HEK293 (cell line): ENCODE data around the gene BRD1.

Source experiments
- CTCF ChIA-PET: fragments of 350-600 bp; formaldehyde crosslinking; extraction: SDS; loops from one replicate; lab custom pipeline; 2021; ENCODE audit warnings: antibody characterized with exemption; lab: Yijun Ruan, JAX
- POLR2A ChIA-PET: fragments of 300-600 bp; formaldehyde crosslinking; extraction: SDS; loops from one replicate; lab custom pipeline; 2020; ENCODE audit warnings: antibody characterized with exemption, inconsistent platforms; lab: Yijun Ruan, JAX
- H3K27ac ChIP-seq: fragments of 200-500 bp; sonication (Bioruptor generic); 2 replicates; pipeline ENCODE4 v1.5.1; 2014; ENCODE audit warnings: low read depth, low read length, control low read depth, inconsistent platforms; ENCODE audit errors: extremely low read depth
- H3K36me3 ChIP-seq, 2 experiments: fragments of 200-500 bp in 1 of 2; sonication (Bioruptor generic) in 1 of 2; 1 replicate in 1 of 2; 2 replicates in 1 of 2; pipeline ENCODE4 v1.5.1; 2014 to 2017; ENCODE audit warnings: inconsistent platforms in 2 of 2, low read length in 2 of 2; ENCODE audit not compliant: control insufficient read depth in 2 of 2, insufficient read depth in 1 of 2
- H3K4me1 ChIP-seq: fragments of 200-500 bp; sonication (Bioruptor generic); 2 replicates; pipeline ENCODE4 v1.5.1; 2014; ENCODE audit warnings: mild to moderate bottlenecking, low read length, inconsistent platforms; ENCODE audit not compliant: control insufficient read depth, insufficient read depth
- H3K4me3 ChIP-seq: 2 replicates; pipeline ENCODE4 v1.5.1; 2011; ENCODE audit warnings: low read depth, mild to moderate bottlenecking, control low read depth, low read length, moderate library complexity
- H3K9me3 ChIP-seq: fragments of 200-500 bp; sonication (Bioruptor generic); 2 replicates; pipeline ENCODE4 v1.5.1; 2014; ENCODE audit warnings: low read depth, low read length, inconsistent platforms; ENCODE audit not compliant: control insufficient read depth, insufficient read depth
- HOXD13 ChIP-seq: sonication (generic); formaldehyde crosslinking; IDR thresholded peaks from 2 replicates; pipeline ENCODE4 v1.8.0; 2022; ENCODE audit warnings: missing genetic modification reagents, borderline replicate concordance
- INSM2 ChIP-seq: fragments of 450-650 bp; formaldehyde crosslinking; IDR thresholded peaks from 2 replicates; pipeline ENCODE4 v1.5.1; 2016; ENCODE audit warnings: missing biosample characterization, missing genetic modification characterization
- KLF10 ChIP-seq: fragments of 450-650 bp; IDR thresholded peaks from 2 replicates; pipeline ENCODE4 v1.5.1; 2018; ENCODE audit warnings: missing biosample characterization, mild to moderate bottlenecking, missing genetic modification characterization
- RBAK ChIP-seq: fragments of 450-650 bp; formaldehyde crosslinking; IDR thresholded peaks from 2 replicates; pipeline ENCODE4 v1.5.1; 2016; ENCODE audit warnings: missing biosample characterization, missing genetic modification characterization
- SCRT1 ChIP-seq: fragments of 450-650 bp; formaldehyde crosslinking; IDR thresholded peaks from 2 replicates; pipeline ENCODE4 v1.5.1; 2016; ENCODE audit warnings: missing biosample characterization, missing genetic modification characterization, borderline replicate concordance
- TRIM28 ChIP-seq: IDR thresholded peaks from 2 replicates; pipeline ENCODE4 v1.6.1; 2011; ENCODE audit warnings: low read length, control low read depth, borderline replicate concordance
- WT1 ChIP-seq: fragments of 450-650 bp; formaldehyde crosslinking; IDR thresholded peaks from 2 replicates; pipeline ENCODE4 v1.5.1; 2016; ENCODE audit warnings: missing biosample characterization, missing genetic modification characterization
- ZNF10 ChIP-seq: fragments of 450-650 bp; formaldehyde crosslinking; IDR thresholded peaks from 2 replicates; pipeline ENCODE4 v1.5.1; 2017; ENCODE audit warnings: missing biosample characterization, missing genetic modification characterization
- ZNF16 ChIP-seq: fragments of 450-650 bp; formaldehyde crosslinking; IDR thresholded peaks from 2 replicates; pipeline ENCODE4 v1.5.1; 2016; ENCODE audit warnings: low read depth, missing biosample characterization, missing genetic modification characterization
- ZNF202 ChIP-seq: fragments of 450-650 bp; formaldehyde crosslinking; IDR thresholded peaks from 2 replicates; pipeline ENCODE4 v1.5.1; 2016; ENCODE audit warnings: missing biosample characterization, missing genetic modification characterization, borderline replicate concordance
- ZNF214 ChIP-seq: fragments of 450-650 bp; formaldehyde crosslinking; IDR thresholded peaks from 2 replicates; pipeline ENCODE4 v1.5.1; 2017; ENCODE audit warnings: missing biosample characterization, mild to moderate bottlenecking, missing genetic modification characterization, borderline replicate concordance
- ZNF513 ChIP-seq: fragments of 450-650 bp; IDR thresholded peaks from 2 replicates; pipeline ENCODE4 v1.5.1; 2018; ENCODE audit warnings: missing biosample characterization, missing genetic modification characterization
- ZNF560 ChIP-seq: fragments of 450-650 bp; formaldehyde crosslinking; IDR thresholded peaks from 2 replicates; pipeline ENCODE4 v1.5.1; 2017; ENCODE audit warnings: missing biosample characterization, missing genetic modification characterization, borderline replicate concordance
- ZNF561 ChIP-seq: fragments of 450-650 bp; IDR thresholded peaks from 2 replicates; pipeline ENCODE4 v1.5.1; 2018; ENCODE audit warnings: missing biosample characterization, missing genetic modification characterization, borderline replicate concordance
- ZNF580 ChIP-seq: fragments of 450-650 bp; formaldehyde crosslinking; IDR thresholded peaks from 2 replicates; pipeline ENCODE4 v1.5.1; 2016; ENCODE audit warnings: missing biosample characterization, missing genetic modification characterization
- ZNF626 ChIP-seq: fragments of 450-650 bp; sonication (Bioruptor Pico); formaldehyde crosslinking; IDR thresholded peaks from 2 replicates; pipeline ENCODE4 v1.5.1; 2018; ENCODE audit warnings: missing biosample characterization, missing genetic modification characterization, inconsistent platforms
- ZNF701 ChIP-seq: fragments of 450-650 bp; formaldehyde crosslinking; IDR thresholded peaks from 2 replicates; pipeline ENCODE4 v1.5.1; 2016; ENCODE audit warnings: missing biosample characterization, missing genetic modification characterization
- ZNF792 ChIP-seq: fragments of 450-650 bp; formaldehyde crosslinking; IDR thresholded peaks from 2 replicates; pipeline ENCODE4 v1.5.1; 2016; ENCODE audit warnings: missing biosample characterization, missing genetic modification characterization
- ZNF830 ChIP-seq: fragments of 450-650 bp; IDR thresholded peaks from 2 replicates; pipeline ENCODE4 v1.5.0; 2018; ENCODE audit warnings: missing biosample characterization, missing genetic modification characterization, low read depth, mild to moderate bottlenecking, moderate library complexity
- TF ChIP-seq, protein P1 (sequence below): fragments of 450-650 bp; IDR thresholded peaks from 2 replicates; pipeline ENCODE4 v1.5.1; 2018; ENCODE audit warnings: missing biosample characterization, mild to moderate bottlenecking, missing genetic modification characterization
- TF ChIP-seq, protein P2 (sequence below): fragments of 450-650 bp; formaldehyde crosslinking; IDR thresholded peaks from 2 replicates; pipeline ENCODE4 v1.5.1; 2016; ENCODE audit warnings: missing biosample characterization, missing genetic modification characterization
- TF ChIP-seq, protein P3 (sequence below): fragments of 450-650 bp; formaldehyde crosslinking; IDR thresholded peaks from 2 replicates; pipeline ENCODE4 v1.5.1; 2016; ENCODE audit warnings: missing biosample characterization, missing genetic modification characterization

The BRD1 gene

DNA sequence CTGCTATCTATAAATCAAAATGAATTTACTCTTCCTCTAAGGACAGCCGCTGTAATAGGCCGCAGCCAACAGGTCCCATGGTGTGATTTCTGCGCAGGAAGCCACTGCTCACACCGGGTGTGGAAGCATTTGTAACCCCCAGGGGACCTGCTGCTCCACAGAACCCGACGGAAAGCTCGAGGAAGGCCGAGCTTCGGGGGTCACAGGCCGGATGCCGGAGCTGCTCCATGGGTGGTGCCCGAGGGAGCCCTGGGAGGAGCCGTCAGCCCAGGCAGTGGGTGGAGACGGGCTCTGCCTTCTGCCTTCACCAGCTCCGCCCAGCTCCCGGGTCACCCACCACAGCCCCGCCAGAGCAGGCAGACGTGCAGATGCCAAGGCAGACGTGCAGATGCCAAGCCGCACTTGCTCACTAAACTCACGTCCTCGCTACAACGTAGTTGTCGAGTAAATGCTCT is 63.5 kb downstream of the BRD1 start:
- H3K36me3 ChIP-seq: no peaks in the 10 kb centered on the region
- no peak overlapping the region for H3K4me3 ChIP-seq
- POLR2A ChIA-PET: no interaction called here
- H3K4me1 ChIP-seq: no peaks in the 10 kb centered on the region
- CTCF ChIA-PET: no interaction called here
- TF ChIP-seq ZNF792 (tag by site-specific recombination) (no peak), ZNF560 (tag by site-specific recombination) (no peak)
- H3K27ac ChIP-seq: no peak overlapping the region
- no peaks in the 10 kb centered on the region for H3K9me3 ChIP-seq

GRCh38 chr22:49763696-49764095 is 64.0 kb downstream of the BRD1 start:
- POLR2A ChIA-PET: no interaction called here
- CTCF ChIA-PET: no interaction called here
- no peak for TF ChIP-seq TRIM28
- TF ChIP-seq ZNF513: no peak
- TF ChIP-seq ZNF214 (tag by site-specific recombination): no peak
- TF ChIP-seq HOXD13 (CRISPR knock-in tag): no peak
- no peak for TF ChIP-seq ZNF580 (tag by site-specific recombination)
- no peak for TF ChIP-seq ZNF10 (tag by site-specific recombination)
- TF ChIP-seq, all 188 proteins: peak for 0

GRCh38 chr22:49763138-49763537 is 64.5 kb downstream of the BRD1 start:
- no peaks in the 10 kb centered on the region for H3K9me3 ChIP-seq
- H3K27ac ChIP-seq: no peak overlapping the region
- H3K4me1 ChIP-seq: no peaks in the 10 kb centered on the region
- H3K36me3 ChIP-seq: no peaks in the 10 kb centered on the region
- CTCF ChIA-PET: no interaction called here
- no peak overlapping the region for H3K4me3 ChIP-seq
- POLR2A ChIA-PET: no interaction called here
- TF ChIP-seq, protein P1, sequence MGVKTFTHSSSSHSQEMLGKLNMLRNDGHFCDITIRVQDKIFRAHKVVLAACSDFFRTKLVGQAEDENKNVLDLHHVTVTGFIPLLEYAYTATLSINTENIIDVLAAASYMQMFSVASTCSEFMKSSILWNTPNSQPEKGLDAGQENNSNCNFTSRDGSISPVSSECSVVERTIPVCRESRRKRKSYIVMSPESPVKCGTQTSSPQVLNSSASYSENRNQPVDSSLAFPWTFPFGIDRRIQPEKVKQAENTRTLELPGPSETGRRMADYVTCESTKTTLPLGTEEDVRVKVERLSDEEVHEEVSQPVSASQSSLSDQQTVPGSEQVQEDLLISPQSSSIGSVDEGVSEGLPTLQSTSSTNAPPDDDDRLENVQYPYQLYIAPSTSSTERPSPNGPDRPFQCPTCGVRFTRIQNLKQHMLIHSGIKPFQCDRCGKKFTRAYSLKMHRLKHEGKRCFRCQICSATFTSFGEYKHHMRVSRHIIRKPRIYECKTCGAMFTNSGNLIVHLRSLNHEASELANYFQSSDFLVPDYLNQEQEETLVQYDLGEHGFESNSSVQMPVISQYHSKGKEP: no peak
- TF ChIP-seq WT1 (tag by site-specific recombination) (no peak), ZNF16 (tag by site-specific recombination) (no peak), RBAK (tag by site-specific recombination) (no peak), ZNF10 (tag by site-specific recombination) (no peak), ZNF214 (tag by site-specific recombination) (no peak), INSM2 (tag by site-specific recombination) (no peak), KLF10 (tag by site-specific recombination) (no peak), ZNF830 (tag by site-specific recombination) (no peak), ZNF701 (tag by site-specific recombination) (no peak), ZNF561 (no peak), ZNF202 (no peak), ZNF626 (tag by site-specific recombination) (no peak), SCRT1 (tag by site-specific recombination) (no peak)
- TF ChIP-seq, protein P2, sequence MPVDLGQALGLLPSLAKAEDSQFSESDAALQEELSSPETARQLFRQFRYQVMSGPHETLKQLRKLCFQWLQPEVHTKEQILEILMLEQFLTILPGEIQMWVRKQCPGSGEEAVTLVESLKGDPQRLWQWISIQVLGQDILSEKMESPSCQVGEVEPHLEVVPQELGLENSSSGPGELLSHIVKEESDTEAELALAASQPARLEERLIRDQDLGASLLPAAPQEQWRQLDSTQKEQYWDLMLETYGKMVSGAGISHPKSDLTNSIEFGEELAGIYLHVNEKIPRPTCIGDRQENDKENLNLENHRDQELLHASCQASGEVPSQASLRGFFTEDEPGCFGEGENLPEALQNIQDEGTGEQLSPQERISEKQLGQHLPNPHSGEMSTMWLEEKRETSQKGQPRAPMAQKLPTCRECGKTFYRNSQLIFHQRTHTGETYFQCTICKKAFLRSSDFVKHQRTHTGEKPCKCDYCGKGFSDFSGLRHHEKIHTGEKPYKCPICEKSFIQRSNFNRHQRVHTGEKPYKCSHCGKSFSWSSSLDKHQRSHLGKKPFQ (tag by site-specific recombination): no peak
- TF ChIP-seq, protein P3, sequence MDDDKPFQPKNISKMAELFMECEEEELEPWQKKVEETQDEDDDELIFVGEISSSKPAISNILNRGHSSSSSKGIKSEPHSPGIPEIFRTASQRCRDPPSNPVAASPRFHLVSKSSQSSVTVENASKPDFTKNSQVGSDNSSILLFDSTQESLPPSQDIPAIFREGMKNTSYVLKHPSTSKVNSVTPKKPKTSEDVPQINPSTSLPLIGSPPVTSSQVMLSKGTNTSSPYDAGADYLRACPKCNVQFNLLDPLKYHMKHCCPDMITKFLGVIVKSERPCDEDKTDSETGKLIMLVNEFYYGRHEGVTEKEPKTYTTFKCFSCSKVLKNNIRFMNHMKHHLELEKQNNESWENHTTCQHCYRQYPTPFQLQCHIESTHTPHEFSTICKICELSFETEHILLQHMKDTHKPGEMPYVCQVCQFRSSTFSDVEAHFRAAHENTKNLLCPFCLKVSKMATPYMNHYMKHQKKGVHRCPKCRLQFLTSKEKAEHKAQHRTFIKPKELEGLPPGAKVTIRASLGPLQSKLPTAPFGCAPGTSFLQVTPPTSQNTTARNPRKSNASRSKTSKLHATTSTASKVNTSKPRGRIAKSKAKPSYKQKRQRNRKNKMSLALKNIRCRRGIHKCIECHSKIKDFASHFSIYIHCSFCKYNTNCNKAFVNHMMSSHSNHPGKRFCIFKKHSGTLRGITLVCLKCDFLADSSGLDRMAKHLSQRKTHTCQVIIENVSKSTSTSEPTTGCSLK (tag by site-specific recombination): no peak

More at GRCh38 chr22:49763696-49764095, 64.0 kb downstream of the BRD1 start:
- no peaks in the 10 kb centered on the region for H3K9me3 ChIP-seq
- H3K4me1 ChIP-seq: no peaks in the 10 kb centered on the region
- H3K27ac ChIP-seq: no peak overlapping the region
- no peaks in the 10 kb centered on the region for H3K36me3 ChIP-seq
- H3K4me3 ChIP-seq: no peak overlapping the region
